Fibroblast of lung (primary cell): ENCODE data around the gene MCRS1.

Experiments used
- CTCF ChIP-seq, 2 donors: IDR thresholded peaks in 1 of 2; conservative IDR thresholded peaks in 1 of 2; 1 replicate in 1 of 2; 2 replicates in 1 of 2; pipeline ENCODE4 v1.5.1; 2011 to 2012; ENCODE audit warnings: low read length in 2 of 2, control low read depth in 1 of 2, inconsistent platforms in 1 of 2, low read depth in 1 of 2, mild to moderate bottlenecking in 1 of 2
- EZH2 ChIP-seq: IDR thresholded peaks from 2 replicates; pipeline ENCODE4 v1.5.1; 2012; ENCODE audit warnings: low read length, control low read depth, mild to moderate bottlenecking; ENCODE audit errors: missing control alignments

GRCh38 chr12:49568442-49569162 is 660 bp upstream of the MCRS1 start:
- no peak for TF ChIP-seq CTCF (conservative IDR thresholded peaks at IDR 0.05 in 1 of 2, IDR thresholded peaks at IDR 0.05 in 1 of 2; ENCODE audit: low read depth in 1 of 2, low read length in 2 of 2)
- TF ChIP-seq EZH2: no peak
